GM23338 (cell line): ENCODE measurements around the gene ALPP. TPM values are rescaled to one million over a fixed set of nuclear protein-coding genes. Genes with fewer than 3 reads are reported as not detected.

ENCODE experiments used
- ATAC-seq: fragments of 200-7000 bp; cut with Tn5 transposase; 3 replicates; pipeline ENCODE4 v1.9.1; 2020
- DNase-seq: peaks from one replicate; pipeline ENCODE4 v3.0.0-alpha.2; 2015; ENCODE audit warnings: low spot score
- H2AFZ ChIP-seq: fragments of 200-600 bp; sonication (generic); 2 replicates; pipeline ENCODE4 v1.8.0; 2016; ENCODE audit warnings: antibody characterized with exemption, mild to moderate bottlenecking, moderate library complexity
- H3F3A ChIP-seq: fragments of 200-600 bp; sonication (generic); replicated peaks from 2 replicates; pipeline ENCODE4 v1.8.0; 2017; ENCODE audit warnings: antibody characterized with exemption, mixed run types, low read depth
- H3K27ac ChIP-seq: fragments of 200-600 bp; sonication (generic); 2 replicates; pipeline ENCODE4 v1.6.1; 2016; ENCODE audit warnings: low read depth
- H3K27me3 ChIP-seq: fragments of 200-600 bp; sonication (generic); 2 replicates; pipeline ENCODE4 v1.8.0; 2016; ENCODE audit warnings: mild to moderate bottlenecking, mixed run types, moderate library complexity; ENCODE audit not compliant: insufficient read depth
- H3K36me3 ChIP-seq: fragments of 200-600 bp; sonication (generic); 2 replicates; pipeline ENCODE4 v1.8.0; 2016; ENCODE audit warnings: mild to moderate bottlenecking; ENCODE audit not compliant: insufficient read depth
- H3K4me1 ChIP-seq: fragments of 200-600 bp; sonication (generic); 2 replicates; pipeline ENCODE4 v1.8.0; 2016; ENCODE audit warnings: mild to moderate bottlenecking, moderate library complexity; ENCODE audit not compliant: insufficient read depth
- H3K4me2 ChIP-seq: fragments of 200-600 bp; sonication (generic); 2 replicates; pipeline ENCODE4 v1.7.1; 2017; ENCODE audit warnings: mixed run types
- H3K4me3 ChIP-seq: fragments of 200-600 bp; sonication (generic); 2 replicates; pipeline ENCODE4 v1.6.1; 2016; ENCODE audit warnings: mixed run types
- H3K79me2 ChIP-seq: fragments of 200-600 bp; sonication (generic); replicated peaks from 2 replicates; pipeline ENCODE4 v1.8.0; 2017; ENCODE audit warnings: mild to moderate bottlenecking; ENCODE audit not compliant: insufficient read depth
- H3K9me2 ChIP-seq: fragments of 200-600 bp; sonication (generic); 2 replicates; pipeline ENCODE4 v1.8.0; 2017; ENCODE audit not compliant: insufficient read depth
- H4K20me1 ChIP-seq: fragments of 200-600 bp; sonication (generic); replicated peaks from 2 replicates; pipeline ENCODE4 v1.8.0; 2017; ENCODE audit warnings: mild to moderate bottlenecking; ENCODE audit not compliant: insufficient read depth
- H3K27ac Mint-ChIP-seq: 2 replicates; pipeline ENCODE4 v1.8.0; 2020; ENCODE audit warnings: inconsistent platforms, mild to moderate bottlenecking, moderate library complexity, mixed read lengths
- H3K27me3 Mint-ChIP-seq: 3 replicates; pipeline ENCODE4 v1.8.0; 2022; ENCODE audit warnings: low read depth, mild to moderate bottlenecking, moderate library complexity, mixed read lengths, inconsistent platforms; ENCODE audit not compliant: insufficient read depth, poor library complexity
- H3K36me3 Mint-ChIP-seq: 3 replicates; pipeline ENCODE4 v1.8.0; 2021; ENCODE audit warnings: low read depth, mild to moderate bottlenecking, inconsistent platforms, moderate library complexity, mixed read lengths
- H3K4me1 Mint-ChIP-seq: 3 replicates; pipeline ENCODE4 v1.8.0; 2020; ENCODE audit warnings: mild to moderate bottlenecking, inconsistent platforms, mixed read lengths
- H3K4me3 Mint-ChIP-seq: 3 replicates; pipeline ENCODE4 v1.8.0; 2021; ENCODE audit warnings: moderate library complexity, mild to moderate bottlenecking, inconsistent platforms, mixed read lengths
- H3K9me3 Mint-ChIP-seq: 3 replicates; pipeline ENCODE4 v1.8.0; 2020; ENCODE audit warnings: moderate library complexity, mild to moderate bottlenecking, inconsistent platforms, mixed read lengths
- EZH2 ChIP-seq: fragments of 200-600 bp; sonication (generic); IDR thresholded peaks from one replicate; pipeline ENCODE4 v1.8.0; 2017; ENCODE audit warnings: antibody characterized with exemption, mild to moderate bottlenecking, low read depth; ENCODE audit not compliant: unreplicated experiment
- EZH2phosphoT487 ChIP-seq: fragments of 200-600 bp; sonication (generic); IDR thresholded peaks from one replicate; pipeline ENCODE4 v1.8.1; 2018; ENCODE audit warnings: antibody characterized with exemption; ENCODE audit not compliant: unreplicated experiment
- POLR2AphosphoS5 ChIP-seq: IDR thresholded peaks from 2 replicates; pipeline ENCODE4 v1.6.1; 2016; ENCODE audit warnings: antibody characterized with exemption, low read depth
- ZNF114 ChIP-seq: fragments of 250-450 bp; sonication (Bioruptor Pico); IDR thresholded peaks from 2 replicates; pipeline ENCODE4 v1.5.0; 2020; ENCODE audit warnings: mild to moderate bottlenecking, moderate library complexity
- ZNF331 ChIP-seq: fragments of 250-450 bp; sonication (Bioruptor Pico); IDR thresholded peaks from 2 replicates; pipeline ENCODE4 v1.5.0; 2020; ENCODE audit warnings: low read depth, mild to moderate bottlenecking, moderate library complexity
- polyA plus RNA-seq: library from polyadenylated mRNA; unstranded; fragments of >200 nt; fragmentation: Nextera tagmentation; extraction: Ambion mirVana; gene quantifications from 2 replicates; pipeline ENCODE4 v1.2.1, GENCODE V29; 2016
- total RNA-seq: library from RNA; depleted of rRNA; stranded (reverse); fragments of >200 nt; shearing (Covaris generic); gene quantifications from 2 replicates; pipeline ENCODE4 v1.2.3, GENCODE V29; 2014
- TF ChIP-seq, protein P1 (sequence below): fragments of 250-450 bp; sonication (Bioruptor Pico); IDR thresholded peaks from 2 replicates; pipeline ENCODE4 v1.5.0; 2020; ENCODE audit warnings: mild to moderate bottlenecking, moderate library complexity
- TF ChIP-seq, protein P2 (sequence below), 2 experiments: fragments of 200-600 bp in 1 of 2; sonication (generic) in 1 of 2; conservative IDR thresholded peaks; 2 replicates each; pipeline versions ENCODE4 v1.5.1 to v1.6.1; 2016 to 2017; ENCODE audit warnings: antibody characterized with exemption in 2 of 2, low read depth in 2 of 2, mild to moderate bottlenecking in 2 of 2, moderate library complexity in 1 of 2
- TF ChIP-seq, protein P3 (sequence below): IDR thresholded peaks from one replicate; pipeline ENCODE4 v1.6.1; 2018; ENCODE audit warnings: antibody characterized with exemption; ENCODE audit not compliant: unreplicated experiment

Gene ALPP
- total and polyA plus RNA-seq, 2 experiments from 2014 or later, result 0.28 TPM; not detected in 1

DNA sequence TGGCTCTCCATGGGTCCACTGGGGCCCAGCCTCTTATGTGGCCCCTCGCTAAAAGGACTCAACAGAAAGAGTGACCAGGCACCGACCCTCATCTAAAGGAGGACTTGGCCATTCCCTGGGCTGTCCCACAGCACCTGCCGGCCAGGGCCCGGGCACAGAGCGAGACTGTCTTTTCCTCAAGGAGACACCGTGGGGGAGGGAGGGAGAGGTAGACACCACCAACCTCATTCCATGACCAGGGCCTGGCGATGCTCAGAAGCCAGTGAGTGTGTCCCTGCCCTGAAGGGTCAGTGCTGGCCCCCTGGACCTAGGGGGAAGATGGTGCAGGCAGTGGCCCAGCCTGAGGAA lies 39.8 kb upstream of the ALPP start (continued):
- TF ChIP-seq, protein P1, sequence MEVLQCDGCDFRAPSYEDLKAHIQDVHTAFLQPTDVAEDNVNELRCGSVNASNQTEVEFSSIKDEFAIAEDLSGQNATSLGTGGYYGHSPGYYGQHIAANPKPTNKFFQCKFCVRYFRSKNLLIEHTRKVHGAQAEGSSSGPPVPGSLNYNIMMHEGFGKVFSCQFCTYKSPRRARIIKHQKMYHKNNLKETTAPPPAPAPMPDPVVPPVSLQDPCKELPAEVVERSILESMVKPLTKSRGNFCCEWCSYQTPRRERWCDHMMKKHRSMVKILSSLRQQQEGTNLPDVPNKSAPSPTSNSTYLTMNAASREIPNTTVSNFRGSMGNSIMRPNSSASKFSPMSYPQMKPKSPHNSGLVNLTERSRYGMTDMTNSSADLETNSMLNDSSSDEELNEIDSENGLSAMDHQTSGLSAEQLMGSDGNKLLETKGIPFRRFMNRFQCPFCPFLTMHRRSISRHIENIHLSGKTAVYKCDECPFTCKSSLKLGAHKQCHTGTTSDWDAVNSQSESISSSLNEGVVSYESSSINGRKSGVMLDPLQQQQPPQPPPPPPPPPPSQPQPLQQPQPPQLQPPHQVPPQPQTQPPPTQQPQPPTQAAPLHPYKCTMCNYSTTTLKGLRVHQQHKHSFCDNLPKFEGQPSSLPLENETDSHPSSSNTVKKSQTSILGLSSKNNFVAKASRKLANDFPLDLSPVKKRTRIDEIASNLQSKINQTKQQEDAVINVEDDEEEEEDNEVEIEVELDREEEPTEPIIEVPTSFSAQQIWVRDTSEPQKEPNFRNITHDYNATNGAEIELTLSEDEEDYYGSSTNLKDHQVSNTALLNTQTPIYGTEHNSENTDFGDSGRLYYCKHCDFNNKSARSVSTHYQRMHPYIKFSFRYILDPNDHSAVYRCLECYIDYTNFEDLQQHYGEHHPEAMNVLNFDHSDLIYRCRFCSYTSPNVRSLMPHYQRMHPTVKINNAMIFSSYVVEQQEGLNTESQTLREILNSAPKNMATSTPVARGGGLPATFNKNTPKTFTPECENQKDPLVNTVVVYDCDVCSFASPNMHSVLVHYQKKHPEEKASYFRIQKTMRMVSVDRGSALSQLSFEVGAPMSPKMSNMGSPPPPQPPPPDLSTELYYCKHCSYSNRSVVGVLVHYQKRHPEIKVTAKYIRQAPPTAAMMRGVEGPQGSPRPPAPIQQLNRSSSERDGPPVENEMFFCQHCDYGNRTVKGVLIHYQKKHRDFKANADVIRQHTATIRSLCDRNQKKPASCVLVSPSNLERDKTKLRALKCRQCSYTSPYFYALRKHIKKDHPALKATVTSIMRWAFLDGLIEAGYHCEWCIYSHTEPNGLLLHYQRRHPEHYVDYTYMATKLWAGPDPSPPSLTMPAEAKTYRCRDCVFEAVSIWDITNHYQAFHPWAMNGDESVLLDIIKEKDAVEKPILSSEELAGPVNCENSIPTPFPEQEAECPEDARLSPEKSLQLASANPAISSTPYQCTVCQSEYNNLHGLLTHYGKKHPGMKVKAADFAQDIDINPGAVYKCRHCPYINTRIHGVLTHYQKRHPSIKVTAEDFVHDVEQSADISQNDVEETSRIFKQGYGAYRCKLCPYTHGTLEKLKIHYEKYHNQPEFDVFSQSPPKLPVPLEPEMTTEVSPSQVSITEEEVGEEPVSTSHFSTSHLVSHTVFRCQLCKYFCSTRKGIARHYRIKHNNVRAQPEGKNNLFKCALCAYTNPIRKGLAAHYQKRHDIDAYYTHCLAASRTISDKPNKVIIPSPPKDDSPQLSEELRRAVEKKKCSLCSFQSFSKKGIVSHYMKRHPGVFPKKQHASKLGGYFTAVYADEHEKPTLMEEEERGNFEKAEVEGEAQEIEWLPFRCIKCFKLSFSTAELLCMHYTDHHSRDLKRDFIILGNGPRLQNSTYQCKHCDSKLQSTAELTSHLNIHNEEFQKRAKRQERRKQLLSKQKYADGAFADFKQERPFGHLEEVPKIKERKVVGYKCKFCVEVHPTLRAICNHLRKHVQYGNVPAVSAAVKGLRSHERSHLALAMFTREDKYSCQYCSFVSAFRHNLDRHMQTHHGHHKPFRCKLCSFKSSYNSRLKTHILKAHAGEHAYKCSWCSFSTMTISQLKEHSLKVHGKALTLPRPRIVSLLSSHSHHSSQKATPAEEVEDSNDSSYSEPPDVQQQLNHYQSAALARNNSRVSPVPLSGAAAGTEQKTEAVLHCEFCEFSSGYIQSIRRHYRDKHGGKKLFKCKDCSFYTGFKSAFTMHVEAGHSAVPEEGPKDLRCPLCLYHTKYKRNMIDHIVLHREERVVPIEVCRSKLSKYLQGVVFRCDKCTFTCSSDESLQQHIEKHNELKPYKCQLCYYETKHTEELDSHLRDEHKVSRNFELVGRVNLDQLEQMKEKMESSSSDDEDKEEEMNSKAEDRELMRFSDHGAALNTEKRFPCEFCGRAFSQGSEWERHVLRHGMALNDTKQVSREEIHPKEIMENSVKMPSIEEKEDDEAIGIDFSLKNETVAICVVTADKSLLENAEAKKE (CRISPR knock-in tag), result no peak

DNA sequence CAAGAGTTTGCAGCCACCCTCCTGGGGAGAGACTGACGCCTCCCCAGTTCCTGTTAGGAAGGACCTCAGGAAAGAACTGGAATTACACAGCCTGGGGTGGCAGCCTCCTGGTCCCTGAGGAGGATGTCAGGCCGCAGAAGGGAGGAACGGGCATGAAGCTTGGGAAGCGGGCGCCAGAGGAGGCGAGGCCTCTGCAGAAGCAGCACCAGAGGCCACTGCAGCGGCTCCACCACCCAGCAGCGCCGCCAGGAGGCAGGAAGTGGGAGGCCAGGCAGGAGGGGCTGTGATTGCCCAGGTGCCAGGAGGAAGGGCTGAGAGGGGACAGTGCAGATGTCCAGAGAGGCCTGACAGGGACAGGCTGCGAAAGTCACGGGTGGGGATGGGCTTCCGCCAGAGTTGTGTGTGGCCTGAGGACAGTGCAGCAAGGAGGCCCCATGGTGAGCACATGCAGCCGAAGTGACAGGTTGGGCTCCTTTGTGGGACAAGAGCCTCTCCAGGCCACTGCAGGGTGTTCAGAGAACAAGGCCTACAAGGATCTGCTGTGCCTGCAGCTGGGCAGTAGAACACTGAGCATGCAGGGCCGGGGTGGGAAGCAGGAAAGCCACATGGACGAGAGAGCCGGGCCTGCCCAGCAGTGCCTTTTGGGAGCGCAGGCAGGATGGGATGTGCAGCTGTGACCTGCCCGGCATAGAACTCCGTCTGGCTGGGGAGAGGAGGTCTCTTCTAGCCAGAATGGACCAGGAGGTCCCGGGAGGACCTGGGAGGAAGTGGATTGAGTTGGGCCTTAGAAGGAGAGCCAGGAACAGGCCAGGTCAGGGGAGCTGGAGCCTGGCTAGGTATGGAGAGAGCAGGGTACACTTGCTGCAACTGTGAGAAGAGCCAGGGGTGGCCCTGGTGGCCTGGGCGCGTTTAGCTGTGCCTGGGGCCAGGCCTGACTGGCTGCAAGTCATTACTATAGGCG lies 39.1 kb upstream of the ALPP start:
- Histone ChIP-seq H3K4me1 (no peaks in the 10 kb centered on the region), H2AFZ (no peak overlapping the region), H3K4me3 (no peak overlapping the region), H3K4me2 (no peak overlapping the region), H3F3A (no peaks in the 10 kb centered on the region), H4K20me1 (no peaks in the 10 kb centered on the region), H3K27ac (no peak overlapping the region), H3K79me2 (no peaks in the 10 kb centered on the region), H3K36me3 (no peaks in the 10 kb centered on the region), H3K27me3 (no peaks in the 10 kb centered on the region), H3K9me2 (no peaks in the 10 kb centered on the region)
- Mint-ChIP-seq H3K27me3 (peaks cover 11% of the 10 kb centered on the region), H3K27ac (no peak overlapping the region), H3K9me3 (no peaks in the 10 kb centered on the region), H3K4me3 (no peak overlapping the region), H3K36me3 (no peaks in the 10 kb centered on the region; the same call in 2 of the 3 replicates), H3K4me1 (0 out of 3 replicates have a peak, but pooled peaks cover 4% of the 10 kb centered on the region)
- ATAC-seq, result peak; percentile 72
- TF ChIP-seq EZH2phosphoT487 (no peak), EZH2 (no peak), ZNF331 (CRISPR knock-in tag) (no peak), ZNF114 (no peak), POLR2AphosphoS5 (no peak)
- TF ChIP-seq, protein P2, sequence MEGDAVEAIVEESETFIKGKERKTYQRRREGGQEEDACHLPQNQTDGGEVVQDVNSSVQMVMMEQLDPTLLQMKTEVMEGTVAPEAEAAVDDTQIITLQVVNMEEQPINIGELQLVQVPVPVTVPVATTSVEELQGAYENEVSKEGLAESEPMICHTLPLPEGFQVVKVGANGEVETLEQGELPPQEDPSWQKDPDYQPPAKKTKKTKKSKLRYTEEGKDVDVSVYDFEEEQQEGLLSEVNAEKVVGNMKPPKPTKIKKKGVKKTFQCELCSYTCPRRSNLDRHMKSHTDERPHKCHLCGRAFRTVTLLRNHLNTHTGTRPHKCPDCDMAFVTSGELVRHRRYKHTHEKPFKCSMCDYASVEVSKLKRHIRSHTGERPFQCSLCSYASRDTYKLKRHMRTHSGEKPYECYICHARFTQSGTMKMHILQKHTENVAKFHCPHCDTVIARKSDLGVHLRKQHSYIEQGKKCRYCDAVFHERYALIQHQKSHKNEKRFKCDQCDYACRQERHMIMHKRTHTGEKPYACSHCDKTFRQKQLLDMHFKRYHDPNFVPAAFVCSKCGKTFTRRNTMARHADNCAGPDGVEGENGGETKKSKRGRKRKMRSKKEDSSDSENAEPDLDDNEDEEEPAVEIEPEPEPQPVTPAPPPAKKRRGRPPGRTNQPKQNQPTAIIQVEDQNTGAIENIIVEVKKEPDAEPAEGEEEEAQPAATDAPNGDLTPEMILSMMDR (conservative IDR thresholded peaks at IDR 0.05; ENCODE audit: low read depth in 2 of 2), result peak; percentile 50 to 79
- TF ChIP-seq, protein P3, sequence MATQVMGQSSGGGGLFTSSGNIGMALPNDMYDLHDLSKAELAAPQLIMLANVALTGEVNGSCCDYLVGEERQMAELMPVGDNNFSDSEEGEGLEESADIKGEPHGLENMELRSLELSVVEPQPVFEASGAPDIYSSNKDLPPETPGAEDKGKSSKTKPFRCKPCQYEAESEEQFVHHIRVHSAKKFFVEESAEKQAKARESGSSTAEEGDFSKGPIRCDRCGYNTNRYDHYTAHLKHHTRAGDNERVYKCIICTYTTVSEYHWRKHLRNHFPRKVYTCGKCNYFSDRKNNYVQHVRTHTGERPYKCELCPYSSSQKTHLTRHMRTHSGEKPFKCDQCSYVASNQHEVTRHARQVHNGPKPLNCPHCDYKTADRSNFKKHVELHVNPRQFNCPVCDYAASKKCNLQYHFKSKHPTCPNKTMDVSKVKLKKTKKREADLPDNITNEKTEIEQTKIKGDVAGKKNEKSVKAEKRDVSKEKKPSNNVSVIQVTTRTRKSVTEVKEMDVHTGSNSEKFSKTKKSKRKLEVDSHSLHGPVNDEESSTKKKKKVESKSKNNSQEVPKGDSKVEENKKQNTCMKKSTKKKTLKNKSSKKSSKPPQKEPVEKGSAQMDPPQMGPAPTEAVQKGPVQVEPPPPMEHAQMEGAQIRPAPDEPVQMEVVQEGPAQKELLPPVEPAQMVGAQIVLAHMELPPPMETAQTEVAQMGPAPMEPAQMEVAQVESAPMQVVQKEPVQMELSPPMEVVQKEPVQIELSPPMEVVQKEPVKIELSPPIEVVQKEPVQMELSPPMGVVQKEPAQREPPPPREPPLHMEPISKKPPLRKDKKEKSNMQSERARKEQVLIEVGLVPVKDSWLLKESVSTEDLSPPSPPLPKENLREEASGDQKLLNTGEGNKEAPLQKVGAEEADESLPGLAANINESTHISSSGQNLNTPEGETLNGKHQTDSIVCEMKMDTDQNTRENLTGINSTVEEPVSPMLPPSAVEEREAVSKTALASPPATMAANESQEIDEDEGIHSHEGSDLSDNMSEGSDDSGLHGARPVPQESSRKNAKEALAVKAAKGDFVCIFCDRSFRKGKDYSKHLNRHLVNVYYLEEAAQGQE, result no peak
- DNase-seq, result peak; percentile 76
